GM12878 (cell line): ENCODE results near the gene TEC.
"Not testable (repeated sequence)": the region's sequence is repeated elsewhere in the genome, so short reads cannot be mapped to it uniquely, and the experiment has no call there.

Experiments
- ZNF274 ChIP-seq: IDR thresholded peaks from one replicate; pipeline ENCODE4 v1.8.0; 2011; ENCODE audit not compliant: insufficient read length, insufficient read depth
- TF ChIP-seq, protein P1 (sequence below): IDR thresholded peaks from 2 replicates; pipeline ENCODE4 v1.6.1; 2011; ENCODE audit warnings: low read depth, low read length, improper control_type of control experiment, borderline replicate concordance

DNA sequence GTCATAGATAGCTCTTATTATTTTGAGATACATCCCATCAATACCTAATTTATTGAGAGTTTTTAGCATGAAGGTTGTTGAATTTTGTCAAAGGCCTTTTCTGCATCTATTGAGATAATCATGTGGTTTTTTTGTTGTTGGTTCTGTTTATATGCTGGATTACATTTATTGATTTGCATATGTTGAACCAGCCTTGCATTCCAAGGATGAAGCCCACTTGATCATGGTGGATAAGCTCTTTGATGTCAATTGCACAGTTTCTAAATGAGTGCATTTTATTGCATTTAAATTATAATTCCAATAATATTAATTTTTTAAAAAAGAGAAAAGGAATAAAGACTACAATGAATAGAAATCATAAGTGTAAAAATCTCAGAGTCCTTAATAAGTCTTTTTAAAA, 45.1 kb upstream of the TEC start:
- TF ChIP-seq ZNF274 = not testable (repeated sequence)
- TF ChIP-seq, protein P1, sequence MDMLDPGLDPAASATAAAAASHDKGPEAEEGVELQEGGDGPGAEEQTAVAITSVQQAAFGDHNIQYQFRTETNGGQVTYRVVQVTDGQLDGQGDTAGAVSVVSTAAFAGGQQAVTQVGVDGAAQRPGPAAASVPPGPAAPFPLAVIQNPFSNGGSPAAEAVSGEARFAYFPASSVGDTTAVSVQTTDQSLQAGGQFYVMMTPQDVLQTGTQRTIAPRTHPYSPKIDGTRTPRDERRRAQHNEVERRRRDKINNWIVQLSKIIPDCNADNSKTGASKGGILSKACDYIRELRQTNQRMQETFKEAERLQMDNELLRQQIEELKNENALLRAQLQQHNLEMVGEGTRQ = not testable (repeated sequence)
